ENCODE results near the gene PTCD1. TPM values are rescaled to one million over a fixed set of nuclear protein-coding genes. Genes with fewer than 3 reads are reported as not detected.

The PTCD1 gene
- total and polyA plus RNA-seq, 9 of the 15 experiments (the other 6 are each of a cell fraction or from before 2014, with no cell fraction given), result 0.46 to 17.1 (median 6.2) TPM

GRCh38 chr7:99473315-99473596, 34.7 kb upstream of the PTCD1 start (continued):
- TF ChIP-seq FOXM1 (IDR thresholded peaks at IDR 0.05; ENCODE audit: low read depth) (no peak), FOXM1 (CRISPR knock-in tag; IDR thresholded peaks at IDR 0.05; ENCODE audit: low read depth) (0 out of 2 replicates have a peak, but pooled peaks have one; percentile 64), ZNF431 (CRISPR knock-in tag; IDR thresholded peaks at IDR 0.05) (peak; percentile 4; the same call in 1 of the 2 replicates), MBD2 (IDR thresholded peaks at IDR 0.05; ENCODE audit: borderline replicate concordance, low read depth) (peak; percentile 30; the same call in 1 of the 2 replicates), USF1 (CRISPR knock-in tag; IDR thresholded peaks at IDR 0.05) (peak; percentile 29; the same call in 1 of the 2 replicates), ZBTB40 (IDR thresholded peaks at IDR 0.05) (peak; percentile 77), ZBTB40 (CRISPR knock-in tag; IDR thresholded peaks at IDR 0.05) (no peak), HOXB6 (CRISPR knock-in tag; IDR thresholded peaks at IDR 0.05; ENCODE audit: borderline replicate concordance) (no peak), RBM25 (IDR thresholded peaks at IDR 0.05; ENCODE audit: low read depth, low read length, severe bottlenecking) (peak; percentile 28), SREBF2 (CRISPR knock-in tag; IDR thresholded peaks at IDR 0.05) (peak; percentile 8; the same call in 1 of the 2 replicates), PRDM10 (IDR thresholded peaks at IDR 0.05; ENCODE audit: partially characterized antibody) (peak; percentile 11), NFYB (IDR thresholded peaks at IDR 0.05; ENCODE audit: extremely low read depth, insufficient read length) (peak; percentile 76)
